Smooth muscle cell (in vitro differentiated cells): ENCODE data around the gene THOC6. TPM values are rescaled to one million over a fixed set of nuclear protein-coding genes. Genes with fewer than 3 reads are reported as not detected.

Experiments used
- DNase-seq: peaks from one replicate; lab custom pipeline; 2025; ENCODE audit not compliant: unreplicated experiment; lab: John Stamatoyannopoulos, UW
- H2AFZ ChIP-seq: fragments of 200-600 bp; sonication (generic); 2 replicates; pipeline ENCODE4 v1.6.0; 2016; ENCODE audit warnings: antibody characterized with exemption, low read depth, mild to moderate bottlenecking
- H3F3A ChIP-seq: fragments of 200-600 bp; sonication (generic); 2 replicates; pipeline ENCODE4 v1.6.0; 2017; ENCODE audit warnings: antibody characterized with exemption, low read depth
- H3K27ac ChIP-seq: fragments of 200-600 bp; sonication (generic); 2 replicates; pipeline ENCODE4 v1.5.1; 2016; ENCODE audit warnings: low read depth, mild to moderate bottlenecking
- H3K27me3 ChIP-seq: fragments of 200-600 bp; sonication (generic); 2 replicates; pipeline ENCODE4 v1.6.1; 2016; ENCODE audit warnings: low read depth, mild to moderate bottlenecking
- H3K36me3 ChIP-seq: fragments of 200-600 bp; sonication (generic); 2 replicates; pipeline ENCODE4 v1.5.1; 2016; ENCODE audit warnings: low read depth
- H3K4me1 ChIP-seq: fragments of 200-600 bp; sonication (generic); 2 replicates; pipeline ENCODE4 v1.5.1; 2016; ENCODE audit warnings: low read depth
- H3K4me2 ChIP-seq: fragments of 200-600 bp; sonication (generic); 2 replicates; pipeline ENCODE4 v1.6.0; 2016; ENCODE audit warnings: mild to moderate bottlenecking
- H3K4me3 ChIP-seq: fragments of 200-600 bp; sonication (generic); 2 replicates; pipeline ENCODE4 v1.5.1; 2016; ENCODE audit warnings: mild to moderate bottlenecking
- H3K79me2 ChIP-seq: fragments of 200-600 bp; sonication (generic); 2 replicates; pipeline ENCODE4 v1.6.0; 2016; ENCODE audit warnings: low read depth, mild to moderate bottlenecking
- H3K9ac ChIP-seq: fragments of 200-600 bp; sonication (generic); 2 replicates; pipeline ENCODE4 v1.6.0; 2016; ENCODE audit warnings: low read depth
- H3K9me3 ChIP-seq: fragments of 200-600 bp; sonication (generic); replicated peaks from 2 replicates; pipeline ENCODE4 v1.5.1; 2016; ENCODE audit warnings: low read depth
- H4K20me1 ChIP-seq: fragments of 200-600 bp; sonication (generic); 2 replicates; pipeline ENCODE4 v1.6.0; 2016; ENCODE audit warnings: low read depth
- CTCF ChIP-seq: fragments of 200-600 bp; sonication (generic); IDR thresholded peaks from 2 replicates; pipeline ENCODE4 v1.5.1; 2017; ENCODE audit warnings: borderline replicate concordance, mild to moderate bottlenecking, antibody characterized with exemption; ENCODE audit not compliant: insufficient read depth, poor library complexity, severe bottlenecking
- WGBS: methylation state at CpG from one replicate; pipeline ENCODE4 v1.1.7; 2016; ENCODE audit warnings: low lambda C conversion rate; 5-methylcytosine and 5-hydroxymethylcytosine counted together
- polyA plus RNA-seq: library from polyadenylated mRNA; unstranded; fragments of >200 nt; fragmentation: Nextera tagmentation; extraction: Ambion mirVana; gene quantifications from 2 replicates; pipeline ENCODE4 v1.2.1, GENCODE V29; 2016
- total RNA-seq: library from RNA; depleted of rRNA; stranded (reverse); fragments of >200 nt; gene quantifications from 2 replicates; pipeline ENCODE4 v1.2.3, GENCODE V29; 2014

Gene THOC6
- total and polyA plus RNA-seq, 2 experiments from 2014 or later, result 28.9 to 59.4 TPM

- no peaks in the 10 kb centered on the region for H3K79me2 ChIP-seq
- no peak overlapping the region for H3K4me3 ChIP-seq
- H2AFZ ChIP-seq, result no peak overlapping the region
- no peaks in the 10 kb centered on the region for H3K36me3 ChIP-seq
- H3K9ac ChIP-seq, result no peak overlapping the region
- peaks cover 11% of the 10 kb centered on the region for H3K4me1 ChIP-seq
- no peaks in the 10 kb centered on the region for H4K20me1 ChIP-seq
- WGBS, result 29% methylated on average over 13 of the region's 13 CpGs
- H3K9me3 ChIP-seq, result no peaks in the 10 kb centered on the region
- H3F3A ChIP-seq, result no peaks in the 10 kb centered on the region
- H3K4me2 ChIP-seq, result no peak overlapping the region
- no peak overlapping the region for H3K27ac ChIP-seq
- TF ChIP-seq CTCF, result no peak
- H3K27me3 ChIP-seq, result peaks cover 73% of the 10 kb centered on the region
- DNase-seq, result no peak
These were observed 23.5 kb downstream of the THOC6 start for GRCh38 chr16:3047387-3047720.

GRCh38 chr16:3049921-3050481, 26.2 kb downstream of the THOC6 start:
- no peak overlapping the region for H3K27ac ChIP-seq
- peaks cover 9% of the 10 kb centered on the region for H3K4me1 ChIP-seq
- no peak overlapping the region for H2AFZ ChIP-seq
- no peaks in the 10 kb centered on the region for H3K36me3 ChIP-seq
- DNase-seq, result no peak
- no peaks in the 10 kb centered on the region for H3F3A ChIP-seq
- H3K4me2 ChIP-seq, result no peak overlapping the region
- H3K27me3 ChIP-seq, result peaks cover 46% of the 10 kb centered on the region
- H4K20me1 ChIP-seq, result no peaks in the 10 kb centered on the region
- no peaks in the 10 kb centered on the region for H3K9me3 ChIP-seq
- no peak overlapping the region for H3K9ac ChIP-seq
- 88% methylated on average over 22 of the region's 26 CpGs for WGBS
- no peaks in the 10 kb centered on the region for H3K79me2 ChIP-seq
- TF ChIP-seq CTCF, result no peak
- no peak overlapping the region for H3K4me3 ChIP-seq

- H3K36me3 ChIP-seq, result no peaks in the 10 kb centered on the region
- no peaks in the 10 kb centered on the region for H4K20me1 ChIP-seq
- no peak overlapping the region for H3K4me3 ChIP-seq
- no peaks in the 10 kb centered on the region for H3K9me3 ChIP-seq
- H3K27ac ChIP-seq, result no peak overlapping the region
- DNase-seq, result no peak
- TF ChIP-seq CTCF, result no peak
- no peaks in the 10 kb centered on the region for H3F3A ChIP-seq
- no peak overlapping the region for H3K4me2 ChIP-seq
- peaks cover 5% of the 10 kb centered on the region for H3K4me1 ChIP-seq
- H2AFZ ChIP-seq, result no peak overlapping the region
- WGBS, result 90% methylated on average over 5 of the region's 5 CpGs
- H3K9ac ChIP-seq, result no peak overlapping the region
- H3K79me2 ChIP-seq, result no peaks in the 10 kb centered on the region
- peaks cover 41% of the 10 kb centered on the region for H3K27me3 ChIP-seq
These were observed 26.7 kb downstream of the THOC6 start for GRCh38 chr16:3050487-3050886.

GRCh38 chr16:3051009-3051408, 27.2 kb downstream of the THOC6 start:
- no peak overlapping the region for H3K27ac ChIP-seq
- no peaks in the 10 kb centered on the region for H4K20me1 ChIP-seq
- no peak overlapping the region for H3K4me2 ChIP-seq
- 88% methylated on average over 4 of the region's 4 CpGs for WGBS
- no peaks in the 10 kb centered on the region for H3K79me2 ChIP-seq
- peaks cover 2% of the 10 kb centered on the region for H3K4me1 ChIP-seq
- DNase-seq, result no peak
- TF ChIP-seq CTCF, result no peak
- H3K4me3 ChIP-seq, result no peak overlapping the region
- H2AFZ ChIP-seq, result no peak overlapping the region
- no peaks in the 10 kb centered on the region for H3K36me3 ChIP-seq
- no peak overlapping the region for H3K9ac ChIP-seq
- H3F3A ChIP-seq, result no peaks in the 10 kb centered on the region
- no peaks in the 10 kb centered on the region for H3K9me3 ChIP-seq
- peaks cover 36% of the 10 kb centered on the region for H3K27me3 ChIP-seq
